Measurements from ENCODE around the gene ERBB2. TPM values are rescaled to one million over a fixed set of nuclear protein-coding genes. Genes with fewer than 3 reads are reported as not detected.

The ERBB2 gene
- total and polyA plus RNA-seq, 2 of the 4 experiments (the other 2 are of a cell fraction): 28.7 to 33.3 TPM

- Histone ChIP-seq H3K27me3 (ENCODE audit: control insufficient read depth, insufficient read depth, low read length) (peaks cover 29% of the 10 kb centered on the region), H3K4ac (ENCODE audit: low read depth, low read length) (no peak overlapping the region), H3K18ac (ENCODE audit: low read depth, low read length) (no peak overlapping the region), H3K9me1 (ENCODE audit: insufficient read depth, low read length) (peaks cover 7% of the 10 kb centered on the region; the same call in 1 of the 2 replicates), H3K27ac (ENCODE audit: insufficient read depth, low read length) (no peak overlapping the region), H2AFZ (replicated peaks; ENCODE audit: low read length, poor library complexity) (no peak overlapping the region), H2BK120ac (ENCODE audit: low read depth, low read length) (no peak overlapping the region), H2AK9ac (replicated peaks; ENCODE audit: low read depth, low read length, poor library complexity) (no peak overlapping the region), H3K4me1 (ENCODE audit: control insufficient read depth, insufficient read depth, low read length) (peaks cover 7% of the 10 kb centered on the region), H3K9ac (ENCODE audit: low read depth, low read length) (no peak overlapping the region), H3K14ac (replicated peaks; ENCODE audit: low read depth, low read length) (no peak overlapping the region), H3K4me2 (ENCODE audit: low read depth, low read length) (no peak overlapping the region), H3K23ac (ENCODE audit: low read depth, low read length) (no peak overlapping the region), H2BK20ac (ENCODE audit: low read depth, low read length) (no peak overlapping the region), H2AK5ac (ENCODE audit: low read depth, low read length) (no peak overlapping the region), H3K79me1 (ENCODE audit: low read depth in 1 of 2, low read length in 2 of 2) (no peaks in the 10 kb centered on the region), H4K5ac (ENCODE audit: low read depth, low read length) (no peak overlapping the region), H4K8ac (ENCODE audit: low read depth in 2 of 2, low read length in 2 of 2) (no peak overlapping the region), H4K91ac (ENCODE audit: insufficient read depth, low read depth, low read length) (no peak overlapping the region), H3K4me3 (ENCODE audit: insufficient read depth, low read depth, low read length) (no peak overlapping the region), H3K56ac (ENCODE audit: extremely low read depth, insufficient read depth, low read length) (no peak overlapping the region), H3K9me3 (ENCODE audit: control insufficient read depth, insufficient read depth, low read length) (no peaks in the 10 kb centered on the region), H3K36me3 (ENCODE audit: control insufficient read depth, insufficient read depth, low read length) (peaks cover 4% of the 10 kb centered on the region; the same call in 1 of the 2 replicates), H2BK15ac (ENCODE audit: low read depth, low read length) (no peak overlapping the region), H4K20me1 (ENCODE audit: insufficient read depth, low read length) (no peaks in the 10 kb centered on the region), H2BK5ac (ENCODE audit: low read depth, low read length, poor library complexity, severe bottlenecking) (no peak overlapping the region)
- intact Hi-C loops (cut with micrococcal nuclease) (no loop called here), dilution Hi-C loops (cut with HindIII; ENCODE audit: low sequenced_read_pairs, unreplicated experiment) (no loop called here), in situ Hi-C loops (cut with MboI; ENCODE audit: low sequenced_read_pairs) (no loop called here)
- DNase-seq (no peak), ATAC-seq (ENCODE audit: low read depth) (no peak)
- CTCF ChIA-PET: no interaction called here
- no CpG with 5 or more reads among the region's 5 CpGs for WGBS, 2 experiments (ENCODE audit: extremely low coverage in 2 of 2, insufficient read length in 1 of 2)
- POLR2A ChIA-PET (ENCODE audit: unreplicated experiment): no interaction called here
- BruUV-seq (replicated peaks): no TSS peak
- TF ChIP-seq SMC3 (IDR thresholded peaks at IDR 0.05; ENCODE audit: low read depth, low read length): no peak
- no peak for TF ChIP-seq CEBPB (IDR thresholded peaks at IDR 0.05; ENCODE audit: low read depth, low read length)
- no peak for TF ChIP-seq MXI1 (IDR thresholded peaks at IDR 0.05; ENCODE audit: borderline replicate concordance, low read depth, low read length)
- no peak for TF ChIP-seq RCOR1 (IDR thresholded peaks at IDR 0.05; ENCODE audit: insufficient replicate concordance, low read length)
- no peak for TF ChIP-seq BHLHE40 (IDR thresholded peaks at IDR 0.05; ENCODE audit: low read depth, low read length)
These were observed 25.7 kb upstream of the ERBB2 start for GRCh38 chr17:39674179-39674578.

Data from IMR-90 (cell line).